GM18858 (cell line): Measurements from ENCODE around the gene MICALL2.
A peak's percentile ranks its signal among the peaks of the same experiment; 100 is the strongest.

ENCODE experiments used
- ATAC-seq: cut with Tn5 transposase; IDR thresholded peaks from one replicate; pipeline ENCODE4 v1.9.1; 2021; ENCODE audit not compliant: unreplicated experiment

MICALL2 gene

DNA sequence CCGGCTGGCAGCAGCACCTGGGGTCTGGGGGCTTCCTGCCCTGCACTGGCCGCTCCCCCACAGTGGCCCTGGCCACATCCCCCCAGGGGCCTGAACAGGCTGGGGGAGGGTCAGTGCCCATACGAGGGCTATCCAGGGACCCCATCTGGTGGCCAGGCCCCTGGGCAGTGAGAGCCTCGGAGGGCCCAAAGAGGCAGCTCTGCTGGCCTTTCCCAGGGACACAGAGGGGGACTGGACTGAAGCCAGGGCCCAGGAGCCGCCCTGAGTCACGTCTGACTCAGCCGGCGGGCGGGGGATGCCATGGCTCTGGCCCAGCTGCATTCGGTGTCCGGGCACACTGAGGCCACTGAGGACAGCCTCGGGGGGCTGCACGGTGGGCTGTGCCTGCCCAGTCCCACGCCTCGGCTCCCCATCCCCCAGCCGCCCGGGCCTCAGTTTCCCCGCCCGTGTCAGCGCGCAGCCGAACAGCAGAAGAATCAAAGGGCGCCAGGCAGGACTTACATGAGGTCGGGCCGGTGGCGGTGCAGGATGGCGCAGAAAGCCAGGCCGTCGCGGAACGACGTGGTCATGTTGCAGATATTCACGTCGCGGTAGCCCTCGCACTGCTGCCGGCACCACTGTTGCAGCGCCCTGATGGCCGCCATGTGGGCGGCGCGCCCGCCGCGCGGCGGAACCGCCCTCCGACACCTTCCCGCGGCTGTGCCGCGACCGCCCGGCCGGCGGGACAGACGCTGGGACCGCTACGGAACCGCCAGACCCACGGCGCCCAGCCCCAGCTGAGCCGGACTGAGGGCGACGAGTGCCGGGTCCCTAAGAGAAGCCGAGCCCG, at the start of gene MICALL2:
Gene MICALL2 (minus strand): TSS at position 788 of the 829 bp plus-strand sequence. CDS start 144 bp downstream, at position 644.
- peak; percentile 23 for ATAC-seq

DNA sequence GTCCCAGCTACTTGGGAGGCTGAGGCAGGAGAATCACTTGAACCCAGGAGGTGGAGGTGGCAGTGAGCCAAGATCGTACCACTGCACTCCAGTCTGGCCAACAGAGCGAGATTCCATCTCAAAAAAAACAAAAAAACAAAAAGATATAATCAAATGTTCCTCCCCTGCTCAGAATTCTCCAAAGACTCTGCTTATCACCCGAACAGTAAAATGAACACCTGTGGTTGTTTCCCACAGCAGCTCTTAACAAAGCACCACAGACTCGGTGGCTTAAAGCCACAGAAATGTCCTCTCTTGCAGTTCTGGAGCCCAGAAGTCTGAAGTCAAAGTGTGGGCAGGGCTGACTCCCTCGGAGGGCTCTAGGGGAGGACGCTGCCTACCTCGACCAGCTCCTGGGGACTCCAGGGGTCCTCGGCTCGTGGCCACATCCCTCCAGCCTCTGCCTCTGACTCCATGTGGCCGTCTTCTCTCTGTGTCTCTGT, 49.0 kb upstream of the MICALL2 start:
- no peak for ATAC-seq

DNA sequence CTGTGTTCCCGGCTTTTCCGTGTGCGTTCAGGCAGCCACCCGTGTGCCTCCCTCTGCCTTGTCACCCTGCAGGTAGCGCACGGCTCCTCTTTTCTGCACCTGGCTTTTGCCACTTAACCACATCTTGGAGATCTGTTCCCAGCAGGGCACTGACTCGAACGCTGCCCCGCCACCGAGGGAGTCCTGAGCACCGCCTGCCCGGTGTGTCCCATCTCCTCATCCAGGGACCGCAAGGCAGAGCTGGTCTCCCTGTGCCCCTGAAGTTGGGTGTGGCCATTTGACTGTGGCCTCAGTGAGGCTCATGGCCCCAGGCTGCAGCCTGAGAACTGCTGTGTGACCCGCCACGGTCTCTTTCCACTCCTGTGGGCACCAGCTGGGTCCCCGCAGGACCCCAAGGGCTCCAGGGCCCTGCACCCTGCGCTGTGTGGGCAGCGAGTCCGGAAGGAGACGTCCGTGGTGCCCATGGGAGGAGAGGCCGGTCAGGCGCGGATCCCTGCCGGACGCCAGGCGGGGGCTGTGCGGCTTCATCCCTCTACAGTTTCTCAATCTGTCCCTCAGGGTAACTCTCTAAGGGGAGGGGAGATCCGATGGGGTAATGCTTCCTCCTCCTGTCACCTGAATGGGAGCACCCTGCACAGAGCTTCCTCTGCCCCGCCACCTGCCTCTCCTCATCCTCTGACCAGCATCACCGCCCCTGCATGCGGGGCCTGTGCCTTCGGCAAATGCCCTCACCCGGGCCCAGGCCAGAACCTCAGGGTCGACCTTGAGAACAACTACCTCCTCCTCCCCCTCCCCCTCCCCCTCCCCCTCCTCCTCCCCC, 46.7 kb upstream of the MICALL2 start:
- ATAC-seq = no peak

DNA sequence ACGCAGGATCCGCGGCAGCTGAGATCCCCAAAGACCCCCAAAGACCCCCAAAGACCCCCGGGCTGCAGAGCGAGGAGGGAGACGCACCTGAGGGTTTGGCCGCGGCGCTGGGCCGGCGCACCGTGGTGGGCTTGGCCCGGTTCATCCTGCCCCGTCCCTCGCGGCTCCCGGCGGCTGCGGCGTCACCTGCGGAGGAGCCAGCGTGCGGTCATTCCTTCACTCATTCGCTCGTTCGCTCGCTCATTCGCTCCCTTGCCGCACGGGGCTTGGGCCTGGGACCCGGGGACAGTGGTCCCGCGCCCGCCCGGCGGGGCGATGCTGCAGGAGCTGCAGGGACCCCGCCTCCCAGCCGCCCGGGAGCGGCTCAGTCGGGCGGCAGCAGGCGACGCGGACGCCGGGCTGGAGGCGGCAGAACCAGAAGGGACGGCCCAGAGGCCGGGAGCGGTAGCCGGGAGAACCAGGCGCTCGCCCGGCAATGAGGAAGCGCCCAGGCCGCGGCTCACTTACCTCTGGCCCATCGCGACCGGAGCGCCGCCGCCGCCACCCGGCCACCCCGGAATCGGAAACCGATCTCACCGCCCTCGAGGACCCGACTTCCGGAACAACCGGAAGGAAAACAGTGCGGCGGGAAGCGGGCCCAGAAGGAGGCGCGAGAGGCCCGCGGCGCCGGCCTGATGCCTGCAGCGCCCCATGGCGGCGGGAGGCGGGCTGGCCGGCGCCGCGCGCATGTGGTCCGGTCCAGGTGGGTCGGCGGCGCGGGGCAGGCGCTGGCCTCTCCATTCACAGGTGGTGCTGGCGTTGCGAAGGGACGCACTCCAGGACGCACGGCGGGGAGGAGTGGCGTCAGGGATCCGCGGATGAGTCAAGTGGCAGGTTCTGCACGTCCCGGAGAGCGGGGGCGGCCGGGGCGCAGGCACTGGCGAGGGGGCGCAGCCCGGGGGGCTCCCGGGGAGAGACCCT, 44.8 kb upstream of the MICALL2 start, which contains the start of gene INTS1:
Gene INTS1 (minus strand): TSS at position 574 of the 960 bp plus-strand sequence. CDS start 429 bp downstream, at position 145.
- ATAC-seq = peak; percentile 68

DNA sequence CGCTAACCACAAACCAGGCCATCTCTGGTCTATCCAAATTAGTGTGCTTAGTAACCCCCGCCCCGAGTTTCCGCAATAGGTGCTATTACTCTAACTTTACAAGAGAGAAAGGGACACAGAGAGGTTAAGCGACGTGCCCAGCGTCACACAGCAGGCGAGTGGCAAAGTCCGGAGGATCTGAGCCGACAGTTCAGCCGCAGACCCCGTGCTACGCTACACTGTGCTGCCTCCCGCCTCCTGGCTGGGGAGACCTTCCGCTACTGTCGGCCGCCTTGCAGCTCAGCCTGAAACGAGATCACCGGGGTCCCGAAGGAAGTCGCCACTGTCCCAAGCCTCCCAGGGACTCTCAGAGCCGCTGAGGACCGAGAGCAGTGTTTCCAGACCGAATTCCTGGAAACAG, 44.1 kb upstream of the MICALL2 start:
- ATAC-seq = no peak

DNA sequence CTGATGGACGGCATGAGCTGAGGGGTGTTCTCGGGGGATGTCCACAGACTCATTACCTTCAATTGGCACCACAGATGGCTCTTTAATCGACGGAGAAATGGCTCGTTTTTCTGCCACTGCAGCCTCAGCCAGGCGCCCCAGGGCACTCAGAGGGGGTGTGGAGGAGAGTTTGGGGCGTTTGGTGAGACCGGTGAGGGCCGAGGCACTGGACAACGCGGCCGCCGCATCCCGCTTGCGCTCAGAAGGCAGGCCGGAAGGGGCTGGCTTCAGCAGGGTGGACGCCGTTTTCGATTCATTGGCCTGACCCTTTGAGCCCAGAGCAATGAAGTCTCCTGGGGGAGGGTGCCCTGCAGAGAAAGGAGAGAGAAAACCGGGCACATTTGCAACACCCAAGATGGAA, 43.6 kb upstream of the MICALL2 start:
- no peak for ATAC-seq

DNA sequence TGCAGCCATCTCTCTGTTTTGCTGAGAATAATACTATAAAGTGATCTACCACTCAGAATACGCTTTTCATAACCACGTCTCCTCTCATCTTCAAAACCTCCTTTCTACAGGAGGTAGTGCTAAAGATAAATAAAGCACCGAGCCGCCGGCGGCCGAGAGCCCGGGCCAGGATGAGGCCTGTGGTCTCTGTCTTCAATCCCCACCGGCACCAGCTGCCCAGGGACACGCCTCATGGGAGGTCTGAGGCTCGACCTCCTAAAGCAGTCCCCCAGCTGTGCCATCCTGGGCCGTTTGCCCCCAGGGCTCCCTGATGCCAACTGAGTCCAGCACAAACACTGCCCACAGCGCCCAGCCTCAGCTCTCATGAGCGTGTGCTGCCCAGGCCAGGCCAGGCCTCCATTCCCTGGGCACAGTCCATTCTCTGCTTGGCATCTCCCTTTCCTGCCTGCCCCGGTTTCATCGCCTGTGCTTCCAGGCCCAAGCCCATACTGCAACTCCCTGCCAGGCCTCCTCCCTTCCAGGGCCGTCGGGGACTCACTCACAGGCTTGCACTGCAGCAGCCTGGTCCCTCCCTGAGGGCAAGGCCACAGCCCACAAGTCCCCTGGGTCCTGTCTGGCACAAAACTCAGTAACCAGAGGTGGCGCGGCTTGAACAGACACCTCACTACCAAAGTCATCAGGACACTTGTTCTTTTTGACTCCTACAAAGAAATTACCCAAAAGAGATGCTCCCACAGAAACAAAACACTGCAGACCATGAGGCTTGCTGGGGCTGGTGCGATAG, 42.4 kb upstream of the MICALL2 start:
- no peak for ATAC-seq

DNA sequence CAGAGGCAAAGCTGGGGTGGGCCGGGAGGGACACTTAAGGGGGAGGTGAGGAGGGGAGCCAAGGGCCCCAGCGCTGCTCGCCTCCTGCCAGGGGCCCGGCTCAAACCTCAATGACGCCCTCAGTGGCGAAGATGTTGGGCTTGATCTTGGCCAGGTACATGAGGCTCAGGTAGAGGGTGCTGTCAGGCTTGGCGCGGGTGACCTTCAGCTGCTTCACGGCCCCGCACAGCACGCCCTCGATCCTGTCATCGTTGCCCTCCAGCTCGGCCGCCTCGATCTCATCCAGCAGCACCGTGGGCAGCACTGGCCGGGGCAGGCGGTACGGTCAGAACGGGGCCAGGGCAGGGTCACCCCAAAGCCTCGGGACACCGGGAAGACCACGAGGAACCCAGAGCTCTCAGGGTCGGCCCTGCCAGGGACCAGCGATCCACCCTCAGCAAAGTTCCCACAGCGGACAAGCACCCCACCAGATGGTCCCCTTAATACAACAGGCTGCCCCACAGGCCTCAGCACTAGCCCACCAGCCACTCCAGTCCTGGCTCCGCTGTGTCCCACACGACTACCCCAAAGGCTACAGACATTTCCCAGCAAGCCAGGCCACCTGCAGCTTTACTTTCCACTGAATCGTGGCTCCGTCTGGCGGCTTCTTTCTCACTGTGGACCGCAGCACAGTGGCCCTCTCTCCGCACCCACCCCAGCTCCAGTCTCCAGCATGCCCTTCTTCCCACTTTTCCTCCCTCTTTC, 41.0 kb upstream of the MICALL2 start:
- no peak for ATAC-seq

DNA sequence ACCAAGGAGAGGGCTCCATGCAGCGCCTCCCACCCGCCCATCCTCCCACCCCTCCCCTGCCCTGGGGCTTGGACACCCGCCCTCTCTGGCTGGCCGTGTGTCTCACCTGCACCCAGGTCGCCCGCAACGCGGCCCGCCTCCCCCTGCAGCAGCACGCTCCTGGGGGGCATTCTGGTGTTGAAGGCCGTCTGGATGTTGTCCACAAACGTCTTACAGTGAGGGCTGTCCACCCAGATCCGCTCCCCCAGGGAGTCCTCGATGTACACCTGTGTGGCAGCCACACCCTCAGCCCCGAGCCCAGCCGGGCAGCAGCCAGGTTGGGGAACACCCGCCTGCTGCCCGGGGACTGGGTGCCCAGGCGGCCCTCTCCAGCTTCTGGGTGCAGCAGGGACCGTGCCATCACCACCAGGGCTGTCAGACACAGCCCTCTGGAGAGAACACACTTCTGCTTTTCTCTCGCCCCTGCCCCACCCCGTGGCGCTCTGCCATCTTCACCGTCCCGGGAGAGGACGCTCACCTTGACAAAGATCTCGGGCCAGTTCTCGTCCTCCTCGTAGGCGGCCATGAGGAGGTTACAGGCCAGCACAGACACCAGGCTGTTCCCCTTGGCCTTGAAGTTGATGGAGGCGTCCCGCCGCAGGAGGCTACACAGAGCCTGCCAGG, 40.2 kb upstream of the MICALL2 start:
- no peak for ATAC-seq

DNA sequence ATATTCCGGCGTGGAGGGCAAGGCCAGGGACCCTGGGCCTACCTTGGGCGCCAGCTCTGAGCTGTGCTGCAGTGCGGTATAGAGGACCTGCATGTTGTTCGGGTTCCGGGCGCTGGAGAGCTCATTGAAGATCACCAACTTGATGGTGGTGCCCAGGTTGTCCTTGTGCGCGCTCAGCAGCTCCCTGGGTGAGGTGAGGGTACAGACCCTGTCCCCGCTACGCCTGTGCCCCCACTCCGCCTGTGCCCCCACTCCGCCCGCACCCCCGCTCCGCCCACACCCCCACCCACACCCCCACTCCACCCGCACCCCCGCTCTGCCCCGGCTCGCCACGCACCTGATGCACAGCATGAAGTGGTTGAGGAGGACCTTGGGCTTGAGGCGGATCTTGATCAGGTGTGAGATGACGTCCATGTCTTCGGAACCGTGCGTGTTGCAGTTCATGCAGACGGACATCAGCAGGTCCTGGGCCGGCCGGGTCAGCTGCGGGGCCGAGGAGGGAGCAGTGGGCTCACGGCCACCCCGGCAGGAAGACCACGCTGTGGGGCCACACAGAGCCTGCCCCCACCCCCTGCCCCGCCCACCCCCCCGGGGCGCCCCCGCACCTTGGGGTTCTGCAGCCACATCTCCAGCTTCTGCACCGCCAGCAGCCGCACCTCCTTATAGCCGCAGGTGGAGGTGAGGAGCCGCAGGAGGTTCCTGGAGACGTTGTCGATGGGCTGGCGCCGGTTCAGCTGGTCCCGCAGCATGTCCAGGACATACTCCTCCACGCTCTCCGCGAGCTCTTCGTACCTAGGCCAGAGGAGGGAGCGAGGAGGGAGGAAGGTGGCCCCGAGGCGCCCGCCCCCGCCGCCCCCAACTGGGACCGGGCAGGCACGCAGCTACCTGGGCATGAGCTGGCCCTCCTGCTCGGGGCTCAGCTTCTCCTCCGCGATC, 39.4 kb upstream of the MICALL2 start:
- ATAC-seq = no peak

DNA sequence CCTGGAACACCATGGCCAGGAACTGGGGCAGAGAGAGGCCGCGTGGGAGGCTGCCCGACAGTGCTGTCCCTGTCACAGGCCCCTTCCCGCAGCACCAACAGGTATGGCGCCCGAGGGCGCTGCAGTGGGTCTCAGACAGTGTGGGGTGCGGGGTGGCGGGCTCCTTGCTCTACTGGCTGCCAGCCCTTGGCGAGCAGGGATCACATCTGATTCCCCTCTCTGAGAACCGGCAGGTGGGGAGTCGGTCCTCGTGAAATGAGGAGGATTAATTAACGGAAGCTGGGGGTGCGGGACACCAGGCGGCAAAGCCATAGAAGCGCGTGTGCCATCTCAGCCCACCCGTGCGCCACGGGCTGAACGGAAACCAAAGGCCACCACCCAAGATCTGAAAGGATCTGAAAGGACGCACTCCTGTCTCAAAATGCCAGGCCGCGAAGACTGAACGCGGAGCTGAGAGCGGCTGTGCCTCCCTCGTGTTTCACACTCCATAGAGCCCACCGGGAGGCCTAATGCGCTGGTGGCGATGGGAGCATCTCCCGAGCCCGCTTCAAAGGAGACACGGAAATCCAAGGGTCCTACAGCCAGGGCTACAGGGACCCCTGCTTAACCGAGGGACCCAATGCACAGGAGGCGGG, 38.1 kb upstream of the MICALL2 start:
- ATAC-seq = no peak

DNA sequence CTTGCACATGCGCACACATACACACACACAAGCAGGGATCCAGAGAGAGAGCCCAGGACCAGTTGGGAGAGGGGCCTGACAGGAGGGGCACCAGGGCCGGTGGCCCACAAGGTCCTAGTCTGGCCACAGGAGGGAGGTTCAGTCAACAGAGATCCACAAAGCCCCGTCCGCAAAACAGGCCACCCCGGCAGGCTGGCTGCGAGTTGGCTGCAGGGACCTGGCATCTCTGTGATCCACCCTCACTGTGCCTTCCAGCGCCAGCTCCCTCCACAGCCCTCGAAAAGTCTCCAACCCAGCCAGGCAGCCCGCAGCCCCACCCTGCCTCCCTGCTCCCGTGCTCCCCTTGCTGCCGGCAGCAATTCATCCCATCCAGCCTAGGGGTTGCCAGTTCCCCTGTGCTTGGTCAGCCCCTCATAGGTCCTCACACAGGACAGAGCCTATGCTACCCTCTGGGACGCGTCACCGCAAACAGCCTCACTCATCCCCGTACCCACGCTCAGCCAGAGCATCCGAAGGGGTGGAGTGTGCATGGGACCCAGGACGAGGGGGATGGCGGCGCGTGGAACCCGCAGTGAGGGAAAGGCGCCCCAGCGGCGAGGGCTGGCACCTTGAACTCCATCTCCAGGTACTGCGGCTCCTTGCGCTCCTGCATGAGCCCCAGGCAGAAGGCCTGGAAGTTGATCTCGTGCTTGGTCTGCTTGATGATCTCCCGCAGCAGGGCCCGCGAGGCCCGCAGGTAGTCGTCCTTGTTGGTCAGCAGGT, 37.4 kb upstream of the MICALL2 start:
- ATAC-seq = no peak

DNA sequence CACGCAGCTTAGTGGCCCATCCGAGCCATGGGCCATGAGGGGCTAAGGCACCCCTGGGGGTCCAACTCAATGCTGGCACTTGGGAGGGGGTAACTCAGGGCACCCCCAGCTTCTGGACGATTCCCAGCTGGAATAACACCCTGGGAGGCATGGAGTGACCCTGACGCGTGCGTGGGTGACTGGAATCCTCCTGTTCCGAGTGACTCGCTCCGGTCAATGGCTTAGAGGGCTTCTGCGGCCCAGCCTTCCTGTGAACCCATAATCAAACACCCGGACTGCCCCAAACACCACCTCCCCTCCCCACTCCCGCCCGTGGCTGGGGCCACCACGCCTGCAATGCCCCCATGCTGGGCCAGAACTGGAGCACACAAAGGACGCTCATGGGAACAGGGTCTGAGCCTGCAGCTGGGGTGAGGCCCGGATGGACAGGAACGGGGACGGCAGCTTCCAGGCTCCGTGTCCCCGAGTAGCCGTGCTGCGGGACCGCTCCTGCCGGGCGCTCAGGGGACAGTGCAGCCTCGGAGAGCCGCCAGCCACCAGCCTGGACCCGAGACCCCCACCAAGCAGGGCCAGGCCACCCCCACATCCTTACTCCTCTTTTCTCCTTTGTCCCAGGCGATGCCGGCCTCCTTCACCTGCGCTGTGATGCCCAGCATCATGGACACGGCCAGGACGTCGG, 36.4 kb upstream of the MICALL2 start:
- ATAC-seq = no peak

DNA sequence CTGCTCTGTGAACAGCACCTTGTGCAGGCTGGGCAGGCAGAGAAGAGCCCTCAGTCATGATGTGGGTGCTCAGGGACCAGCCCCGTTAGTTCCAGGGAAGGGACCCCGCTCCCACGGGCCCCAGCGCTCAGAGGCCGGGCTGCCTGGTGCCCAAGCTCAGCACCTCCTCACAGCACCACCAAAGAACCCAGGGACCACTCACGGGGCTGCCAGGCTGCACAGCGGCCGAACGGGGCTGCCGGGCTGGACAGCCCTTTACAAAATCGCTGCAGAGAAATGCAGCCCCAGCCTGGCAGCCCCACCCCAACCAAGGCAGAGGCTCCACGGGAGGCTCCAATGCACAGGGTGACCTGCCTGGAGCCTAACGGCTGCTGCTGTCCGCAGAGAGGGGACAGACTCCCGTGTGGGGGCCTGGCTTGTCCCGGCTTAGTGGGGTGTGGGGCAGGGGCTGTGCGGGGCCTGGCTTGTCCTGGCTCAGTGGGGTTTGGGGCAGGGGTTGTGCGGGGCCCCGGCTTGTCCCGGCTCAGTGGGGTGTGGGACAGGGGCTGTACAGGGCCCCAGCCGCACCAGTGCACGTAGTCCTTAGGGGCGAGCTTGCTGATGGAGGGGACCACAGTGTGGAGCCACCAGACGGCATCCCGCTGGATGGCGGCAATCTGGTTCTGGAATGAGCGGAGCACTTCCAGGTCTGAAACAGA, 35.7 kb upstream of the MICALL2 start:
- no peak for ATAC-seq

DNA sequence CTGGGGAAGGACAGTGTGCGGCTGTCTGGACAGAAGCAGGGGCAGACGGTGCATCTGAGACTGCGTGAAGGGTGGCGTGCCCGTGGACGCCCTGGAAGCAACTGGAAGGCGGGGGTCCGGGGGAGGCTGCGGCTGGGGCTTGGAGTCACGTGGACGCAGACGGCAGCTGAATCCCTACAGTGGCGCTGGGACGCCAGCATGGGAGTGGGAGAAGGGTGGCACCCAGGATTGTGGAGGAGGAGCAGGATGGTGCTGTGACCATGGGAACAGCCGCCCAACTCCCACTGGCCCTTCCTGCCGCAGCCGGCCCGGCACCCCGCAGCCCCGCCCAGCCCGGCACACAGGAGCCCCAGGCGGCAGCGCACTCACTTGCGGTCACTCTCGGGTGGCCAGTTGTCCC, 35.2 kb upstream of the MICALL2 start:
- ATAC-seq = no peak
